GM12875 (cell line): ENCODE results near the gene SLC29A1.
A peak's percentile ranks its signal among the peaks of the same experiment; 100 is the strongest.

ENCODE experiments used
- H3K4me3 ChIP-seq: one replicate; pipeline ENCODE4 v1.5.1; 2011; ENCODE audit warnings: low read depth, low read length, control low read depth
- CTCF ChIP-seq: IDR thresholded peaks from 2 replicates; pipeline ENCODE4 v1.5.1; 2011; ENCODE audit warnings: low read depth, mild to moderate bottlenecking, control low read depth, inconsistent platforms, low read length, moderate library complexity, borderline replicate concordance; ENCODE audit not compliant: insufficient read depth

SLC29A1 gene

GRCh38 chr6:44258921-44259320, 35.5 kb downstream of the SLC29A1 start:
- TF ChIP-seq CTCF, result no peak
- H3K4me3 ChIP-seq, result no peak overlapping the region

- no peak overlapping the region for H3K4me3 ChIP-seq
- no peak for TF ChIP-seq CTCF
Observed at GRCh38 chr6:44260011-44260410, 36.6 kb downstream of the SLC29A1 start.

- TF ChIP-seq CTCF, result no peak
- peak overlapping the region; percentile 22 for H3K4me3 ChIP-seq
Observed at GRCh38 chr6:44260451-44261297, 37.3 kb downstream of the SLC29A1 start.

- TF ChIP-seq CTCF, result no peak
- peak overlapping the region; percentile 77 for H3K4me3 ChIP-seq
Observed at GRCh38 chr6:44261581-44261980, 38.2 kb downstream of the SLC29A1 start.

- peak overlapping the region; percentile 77 for H3K4me3 ChIP-seq
- no peak for TF ChIP-seq CTCF
Observed at GRCh38 chr6:44262467-44263353, 39.3 kb downstream of the SLC29A1 start.

GRCh38 chr6:44263354-44264100, 40.1 kb downstream of the SLC29A1 start:
- no peak for TF ChIP-seq CTCF
- H3K4me3 ChIP-seq, result peak overlapping the region; percentile 77
